AG09319 (cell line): ENCODE data around the gene BEND2.
"Not testable (repeated sequence)": the region's sequence is repeated elsewhere in the genome, so short reads cannot be mapped to it uniquely, and the experiment has no call there.

Source experiments
- DNase-seq: peaks from one replicate; pipeline ENCODE4 v3.0.0-alpha.2; 2010; ENCODE audit warnings: low read depth; ENCODE audit errors: extremely low read depth
- TF ChIP-seq, protein P1 (sequence below): IDR thresholded peaks from 2 replicates; pipeline ENCODE4 v1.5.1; 2011; ENCODE audit warnings: low read depth, mild to moderate bottlenecking, inconsistent platforms, low read length, moderate library complexity

The BEND2 gene

DNA sequence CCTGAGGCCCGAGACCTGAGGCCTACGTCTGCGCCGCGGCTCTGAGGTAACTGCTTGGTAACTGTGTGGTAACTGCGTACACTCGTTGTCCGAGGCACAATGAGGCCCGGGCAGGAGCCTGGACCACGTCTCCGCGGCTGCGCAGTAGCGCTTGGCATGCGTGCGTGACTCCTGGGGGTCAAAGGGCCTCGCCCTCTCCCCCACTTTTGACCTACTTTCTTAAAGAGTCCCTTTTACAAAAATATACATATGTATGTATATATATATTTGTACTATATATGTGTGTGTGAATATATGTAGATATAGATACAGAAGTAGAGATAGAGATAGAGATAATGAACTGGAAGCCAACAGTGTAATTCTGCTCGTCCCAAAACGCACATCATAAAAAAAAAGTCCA is at the start of gene BEND2:
Gene BEND2, minus strand, starts transcription at position 101 of the 400 bp plus-strand sequence. CDS start 136 bp downstream, outside the sequence.
- DNase-seq, result no peak
- TF ChIP-seq, protein P1, sequence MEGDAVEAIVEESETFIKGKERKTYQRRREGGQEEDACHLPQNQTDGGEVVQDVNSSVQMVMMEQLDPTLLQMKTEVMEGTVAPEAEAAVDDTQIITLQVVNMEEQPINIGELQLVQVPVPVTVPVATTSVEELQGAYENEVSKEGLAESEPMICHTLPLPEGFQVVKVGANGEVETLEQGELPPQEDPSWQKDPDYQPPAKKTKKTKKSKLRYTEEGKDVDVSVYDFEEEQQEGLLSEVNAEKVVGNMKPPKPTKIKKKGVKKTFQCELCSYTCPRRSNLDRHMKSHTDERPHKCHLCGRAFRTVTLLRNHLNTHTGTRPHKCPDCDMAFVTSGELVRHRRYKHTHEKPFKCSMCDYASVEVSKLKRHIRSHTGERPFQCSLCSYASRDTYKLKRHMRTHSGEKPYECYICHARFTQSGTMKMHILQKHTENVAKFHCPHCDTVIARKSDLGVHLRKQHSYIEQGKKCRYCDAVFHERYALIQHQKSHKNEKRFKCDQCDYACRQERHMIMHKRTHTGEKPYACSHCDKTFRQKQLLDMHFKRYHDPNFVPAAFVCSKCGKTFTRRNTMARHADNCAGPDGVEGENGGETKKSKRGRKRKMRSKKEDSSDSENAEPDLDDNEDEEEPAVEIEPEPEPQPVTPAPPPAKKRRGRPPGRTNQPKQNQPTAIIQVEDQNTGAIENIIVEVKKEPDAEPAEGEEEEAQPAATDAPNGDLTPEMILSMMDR, result no peak

DNA sequence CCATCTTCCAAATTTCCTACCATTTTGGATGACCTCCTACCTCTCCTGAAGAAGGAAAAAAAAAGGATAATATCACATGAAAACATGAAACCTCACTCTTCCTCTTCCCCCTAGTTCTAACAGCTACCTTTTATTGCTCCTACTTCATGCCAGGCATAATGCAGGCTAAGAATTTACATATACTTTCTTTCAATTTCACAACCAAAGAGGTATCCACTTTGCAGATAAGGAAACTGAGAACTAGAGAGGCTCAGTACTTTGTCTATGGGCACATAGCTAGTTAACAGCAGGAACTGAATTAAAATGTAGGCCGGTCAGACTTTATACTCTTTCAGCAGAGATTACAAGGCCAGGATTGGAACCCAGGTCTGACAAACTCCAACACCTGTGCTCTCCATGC is 34.4 kb upstream of the BEND2 start:
- TF ChIP-seq, protein P1, result no peak
- DNase-seq, result no peak

DNA sequence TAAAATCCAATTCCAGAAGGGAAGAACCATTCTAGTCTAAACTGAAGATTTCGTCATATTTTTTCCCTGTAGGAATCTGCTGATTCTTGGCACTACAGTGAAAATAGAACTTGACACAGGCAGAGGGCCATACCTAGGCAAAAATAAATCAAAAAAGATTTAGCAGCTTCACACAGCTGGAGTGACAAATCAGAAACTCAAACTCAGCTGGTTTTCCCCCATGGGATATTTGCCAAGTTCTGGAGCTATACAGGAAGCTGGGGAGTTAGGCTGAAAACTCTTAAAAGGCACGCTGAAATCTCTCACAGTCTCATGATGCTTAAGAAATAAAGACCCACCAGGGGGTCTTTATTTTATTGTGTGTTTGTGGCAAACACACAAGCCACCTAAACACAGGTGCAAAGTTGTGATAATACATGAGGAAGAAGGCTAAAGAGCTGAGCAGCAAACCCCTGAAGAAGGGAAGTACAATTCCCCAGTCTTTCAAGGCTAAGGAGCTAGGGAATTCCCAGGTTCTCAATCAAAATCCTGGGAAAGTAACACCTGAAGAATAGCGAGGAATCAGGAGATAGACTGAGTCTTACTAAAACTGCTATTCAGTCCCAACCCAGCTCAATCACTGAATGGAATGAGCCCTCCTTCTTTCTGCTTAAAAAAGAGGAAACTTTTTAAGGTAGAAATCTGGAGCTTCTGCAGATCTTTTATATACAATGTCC is 32.1 kb upstream of the BEND2 start:
- no peak for DNase-seq

DNA sequence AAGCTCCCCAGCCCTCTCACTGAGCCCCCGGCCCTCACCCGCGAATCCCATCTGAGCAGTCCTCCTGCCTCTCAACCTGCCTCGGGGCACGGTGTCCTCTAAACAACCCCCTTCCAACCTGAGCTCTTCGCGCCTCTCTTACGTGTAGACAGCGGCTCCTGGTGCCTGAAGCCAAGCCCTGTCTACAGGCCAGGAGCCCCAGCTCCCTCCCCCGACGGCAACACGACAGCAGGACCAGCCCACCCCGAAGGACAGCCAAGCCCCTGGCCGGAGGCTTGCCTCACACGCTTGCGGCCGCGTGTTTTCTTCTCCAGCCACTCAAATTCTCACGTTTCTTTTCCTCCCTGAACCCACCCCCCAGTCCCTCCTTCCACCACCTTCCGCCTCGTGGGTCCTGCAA is 9.0 kb upstream of the BEND2 start:
- not testable (repeated sequence) for DNase-seq

More for the DNA sequence above, 32.1 kb upstream of the BEND2 start:
- TF ChIP-seq, protein P1, result no peak

DNA sequence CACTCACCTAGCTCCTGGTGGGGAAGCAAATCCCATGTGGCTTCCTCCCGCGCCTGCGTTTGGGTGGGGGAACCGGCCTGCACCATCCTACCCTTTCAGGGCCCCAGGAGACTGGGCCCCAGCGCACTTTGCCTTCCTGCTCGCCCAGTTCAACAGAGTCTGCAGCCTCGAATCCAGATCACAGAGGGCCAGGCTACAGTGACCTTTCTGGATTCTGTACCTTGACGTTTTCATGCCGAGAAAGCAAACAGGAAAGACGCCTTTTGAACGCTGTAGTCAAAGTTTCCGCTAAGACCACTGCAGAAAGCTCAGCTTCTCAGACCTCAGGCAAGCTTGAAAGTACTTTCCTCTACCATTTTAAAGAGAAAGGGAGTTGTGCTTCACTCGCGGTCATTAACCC is 7.4 kb upstream of the BEND2 start:
- DNase-seq, result no peak
- TF ChIP-seq, protein P1, result no peak

DNA sequence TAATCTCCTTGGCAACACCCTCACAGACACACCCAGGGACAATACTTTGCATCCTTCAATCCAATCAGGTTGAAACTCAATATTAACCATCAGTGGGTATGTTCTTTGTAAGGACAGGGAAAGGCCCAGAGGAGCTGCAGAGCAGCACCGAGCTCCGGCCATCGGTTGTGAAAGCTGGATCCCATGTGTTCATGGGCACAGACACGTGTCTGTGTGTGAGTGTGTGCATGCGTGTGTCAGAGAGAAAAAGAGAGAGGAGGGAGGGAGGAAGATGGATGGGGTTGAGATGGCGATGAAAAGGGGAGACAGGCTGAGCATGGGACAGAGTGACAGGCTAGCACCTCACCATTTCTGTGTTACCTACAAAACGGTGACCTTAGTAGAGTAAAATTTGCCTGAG is 6.8 kb upstream of the BEND2 start:
- DNase-seq, result no peak
- TF ChIP-seq, protein P1, result no peak

DNA sequence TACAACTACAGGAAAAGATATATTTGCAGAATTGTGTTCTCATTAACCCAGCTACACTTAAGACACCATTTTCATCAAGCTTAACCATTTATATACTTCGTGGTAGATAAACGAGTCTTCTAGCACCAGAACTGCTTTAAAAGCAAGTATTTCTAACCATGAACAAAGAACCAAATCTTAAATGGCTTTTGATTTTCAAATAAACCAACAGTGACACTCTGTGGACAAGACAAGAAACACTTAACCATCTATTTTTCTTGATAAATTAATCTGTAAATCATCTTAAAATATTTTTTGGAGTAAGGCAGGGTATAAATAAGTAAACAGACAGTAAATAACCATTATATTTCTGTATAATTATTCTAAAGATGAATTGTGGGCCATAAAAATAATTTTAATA is 10.2 kb downstream of the BEND2 start:
- no peak for DNase-seq
- TF ChIP-seq, protein P1, result no peak

DNA sequence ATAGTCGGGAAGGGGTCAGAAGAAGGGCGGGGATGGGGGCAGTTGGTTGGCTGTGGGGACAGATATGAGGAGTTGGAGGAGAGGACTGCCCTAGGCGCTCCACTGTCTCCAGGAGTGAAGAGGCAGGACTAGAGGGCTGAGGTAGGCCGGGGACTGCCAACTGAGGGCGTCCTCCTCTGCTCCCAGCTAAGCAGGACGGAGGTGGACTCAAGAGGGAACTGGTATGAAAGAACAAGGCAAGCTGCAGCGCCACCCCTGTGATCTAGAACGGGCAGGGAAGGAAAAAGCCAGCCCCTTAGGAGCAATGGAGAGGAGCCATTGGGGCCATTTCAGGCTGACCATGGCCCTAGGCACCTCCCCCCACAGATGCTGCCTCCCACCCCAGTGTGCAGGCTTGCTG is 14.0 kb downstream of the BEND2 start:
- TF ChIP-seq, protein P1, result no peak
- no peak for DNase-seq
